Measurements from ENCODE around the gene MPL. TPM values are rescaled to one million over a fixed set of nuclear protein-coding genes. Genes with fewer than 3 reads are reported as not detected.
A peak's percentile ranks its signal among the peaks of the same experiment; 100 is the strongest.

MPL gene
- total and polyA plus RNA-seq, 2 of the 13 experiments (the other 11 are each of a cell fraction or from before 2014, with no cell fraction given) = not detected

- TF ChIP-seq ZNF407 (CRISPR knock-in tag; IDR thresholded peaks at IDR 0.05; ENCODE audit: not compliant biosample characterization) = peak; percentile 87
- no peak for TF ChIP-seq ZBTB14 (CRISPR knock-in tag; IDR thresholded peaks at IDR 0.05)
- peak; percentile 92 for TF ChIP-seq ZNF781 (CRISPR knock-in tag; IDR thresholded peaks at IDR 0.05; ENCODE audit: borderline replicate concordance, not compliant biosample characterization)
- no peak for TF ChIP-seq MBNL3 (CRISPR knock-in tag; conservative IDR thresholded peaks at IDR 0.05)
- TF ChIP-seq ZNF841 (CRISPR knock-in tag; IDR thresholded peaks at IDR 0.05; ENCODE audit: borderline replicate concordance) = peak; percentile 90; the same call in 1 of the 2 replicates
- TF ChIP-seq ZNF7 (CRISPR knock-in tag; IDR thresholded peaks at IDR 0.05) = peak; percentile 54
- peak; percentile 73; the same call in 1 of the 2 replicates for TF ChIP-seq HNF1B (CRISPR knock-in tag; IDR thresholded peaks at IDR 0.05)
- TF ChIP-seq ZNF792 (CRISPR knock-in tag; IDR thresholded peaks at IDR 0.05) = peak; percentile 96
- peak; percentile 89 for TF ChIP-seq ZNF274 (CRISPR knock-in tag; IDR thresholded peaks at IDR 0.05)
- TF ChIP-seq ZNF589 (CRISPR knock-in tag; conservative IDR thresholded peaks at IDR 0.05) = no peak; the same call in 1 of the 2 replicates
- no peak for TF ChIP-seq ZNF136 (CRISPR knock-in tag; IDR thresholded peaks at IDR 0.05; ENCODE audit: low read depth)
- no peak for TF ChIP-seq TCF7L2 (IDR thresholded peaks at IDR 0.05; ENCODE audit: low read depth, low read length)
- peak; percentile 88; the same call in 1 of the 2 replicates for TF ChIP-seq HOXA9 (CRISPR knock-in tag; IDR thresholded peaks at IDR 0.05; ENCODE audit: borderline replicate concordance)
- TF ChIP-seq ATF3 (CRISPR knock-in tag; IDR thresholded peaks at IDR 0.05) = no peak; the same call in 1 of the 2 replicates
- no peak for TF ChIP-seq HNF4G (IDR thresholded peaks at IDR 0.05; ENCODE audit: borderline replicate concordance, low read depth, low read length)
- no peak for TF ChIP-seq HNF4G (CRISPR knock-in tag; IDR thresholded peaks at IDR 0.05; ENCODE audit: borderline replicate concordance, low read depth)
Measured at GRCh38 chr1:43367904-43368645, 30.5 kb downstream of the MPL start, which contains the start of gene ELOVL1 (continued).

Data from HepG2 (cell line).